K562 (cell line): Measurements from ENCODE around the gene ZNRF1. TPM values are rescaled to one million over a fixed set of nuclear protein-coding genes. Genes with fewer than 3 reads are reported as not detected.

ENCODE experiments used
- ATAC-seq: fragments of 200-7000 bp; cut with Tn5 transposase; 3 replicates; pipeline ENCODE4 v1.9.1; 2020; ENCODE audit warnings: moderate library complexity
- BruUV-seq: library from RNA; stranded (reverse); fragments of 400-500 nt; replicated peaks from 2 replicates; lab custom pipeline; 2021; lab: Mats Ljungman, UMichigan
- CTCF ChIA-PET: fragments of 300-600 bp; formaldehyde crosslinking; extraction: SDS; loops from one replicate; lab custom pipeline; 2021; ENCODE audit warnings: low intra/inter-chr PET ratio; lab: Yijun Ruan, JAX
- POLR2A ChIA-PET: fragments of 300-600, 350-650 bp; sonication (Branson Sonifier 250); formaldehyde crosslinking; extraction: SDS; loops from one replicate; lab custom pipeline; 2021; ENCODE audit warnings: antibody characterized with exemption, inconsistent platforms; lab: Yijun Ruan, JAX
- DNase-seq, 4 experiments: peaks; one replicate each; pipeline versions ENCODE4 v3.0.0 to v3.0.0-alpha.2; 2011 to 2018; ENCODE audit warnings: low spot score in 3 of 4, mixed read lengths in 3 of 4; ENCODE audit errors: extremely low read depth in 1 of 4
- FAIRE-seq: peaks from 2 replicates; lab custom pipeline; 2011; peaks lifted over from hg19 to GRCh38; lab: Jason Lieb, UNC
- H2AFZ ChIP-seq: 2 replicates; pipeline ENCODE4 v1.6.0; 2011; ENCODE audit warnings: low read depth, low read length, control low read depth, inconsistent platforms
- H3K27ac ChIP-seq: fragments of 200-600 bp; 3 replicates; pipeline ENCODE4 v1.8.0; 2011; ENCODE audit warnings: low read depth, mild to moderate bottlenecking, control low read depth, inconsistent platforms, low read length, moderate library complexity, mixed read lengths; ENCODE audit errors: extremely low read depth
- H3K27me3 ChIP-seq, 2 experiments: fragments of 300-600 bp in 1 of 2; 2 replicates in 1 of 2; 3 replicates in 1 of 2; pipeline versions ENCODE4 v1.6.0 to v1.8.0; 2011; ENCODE audit warnings: inconsistent platforms in 2 of 2, low read length in 2 of 2, mild to moderate bottlenecking in 1 of 2, mixed read lengths in 1 of 2, moderate library complexity in 1 of 2; ENCODE audit not compliant: control insufficient read depth in 2 of 2, insufficient read depth in 2 of 2
- H3K36me3 ChIP-seq: fragments of 300-600 bp; 3 replicates; pipeline ENCODE4 v1.8.0; 2011; ENCODE audit warnings: mild to moderate bottlenecking, low read length, inconsistent platforms; ENCODE audit not compliant: control insufficient read depth, insufficient read depth
- H3K4me1 ChIP-seq, 2 experiments: fragments of 200-600 bp in 1 of 2; replicated peaks in 1 of 2; 2 replicates in 1 of 2; 3 replicates in 1 of 2; pipeline versions ENCODE4 v1.5.1 to v1.8.0; 2011; ENCODE audit warnings: inconsistent platforms in 2 of 2, low read length in 2 of 2, mild to moderate bottlenecking in 1 of 2, mixed read lengths in 1 of 2, moderate library complexity in 1 of 2; ENCODE audit not compliant: control insufficient read depth in 2 of 2, insufficient read depth in 2 of 2
- H3K4me2 ChIP-seq: 2 replicates; pipeline ENCODE4 v1.6.1; 2011; ENCODE audit warnings: low read length, control low read depth, inconsistent platforms, mixed read lengths; ENCODE audit not compliant: insufficient read depth
- H3K4me3 ChIP-seq: fragments of 200-600 bp; sonication (generic), shearing (Covaris generic); 2 replicates; pipeline ENCODE4 v1.5.1; 2016; ENCODE audit warnings: control low read depth, inconsistent platforms
- H3K79me2 ChIP-seq: fragments of 200-600 bp; 3 replicates; pipeline ENCODE4 v1.8.0; 2011; ENCODE audit warnings: low read length, inconsistent platforms; ENCODE audit not compliant: control insufficient read depth, insufficient read depth
- H3K9ac ChIP-seq, 2 experiments: 2 replicates each; pipeline versions ENCODE4 v1.6.0 to v1.6.1; 2011; ENCODE audit warnings: low read depth in 2 of 2, low read length in 2 of 2, control low read depth in 1 of 2, inconsistent platforms in 1 of 2, mild to moderate bottlenecking in 1 of 2, mixed read lengths in 1 of 2; ENCODE audit not compliant: insufficient read depth in 1 of 2
- H3K9me1 ChIP-seq: one replicate; pipeline ENCODE4 v1.6.0; 2011; ENCODE audit warnings: inconsistent platforms, mild to moderate bottlenecking, low read length, moderate library complexity; ENCODE audit not compliant: control insufficient read depth, insufficient read depth
- H3K9me3 ChIP-seq: replicated peaks from 2 replicates; pipeline ENCODE4 v1.5.1; 2011; ENCODE audit warnings: low read depth, low read length, inconsistent platforms; ENCODE audit not compliant: control insufficient read depth, insufficient read depth
- H4K20me1 ChIP-seq: replicated peaks from 2 replicates; pipeline ENCODE4 v1.6.1; 2011; ENCODE audit warnings: low read length, inconsistent platforms, mixed read lengths; ENCODE audit not compliant: control insufficient read depth, insufficient read depth
- ATF1 ChIP-seq, 2 experiments: fragments of 450-650 bp in 1 of 2; IDR thresholded peaks; 2 replicates each; pipeline ENCODE4 v1.6.1; 2016; ENCODE audit warnings: missing compliant biosample characterization in 1 of 2, missing genetic modification characterization in 1 of 2
- CBX3 ChIP-seq, 2 experiments: IDR thresholded peaks; 1 replicate in 1 of 2; 2 replicates in 1 of 2; pipeline ENCODE4 v1.6.1; 2012; ENCODE audit warnings: inconsistent platforms in 2 of 2, low read length in 2 of 2, borderline replicate concordance in 1 of 2, control low read depth in 1 of 2
- DLX4 ChIP-seq: fragments of 250-450 bp; sonication (Bioruptor Pico); IDR thresholded peaks from 2 replicates; pipeline ENCODE4 v1.6.1; 2021; ENCODE audit warnings: mild to moderate bottlenecking
- ETV6 ChIP-seq, 3 experiments: fragments of 150-350 bp in 1 of 3; sonication (generic) in 1 of 3; formaldehyde crosslinking in 1 of 3; IDR thresholded peaks; 2 replicates each; pipeline versions ENCODE4 v1.6.1 to v1.8.0; 2014 to 2022; ENCODE audit warnings: borderline replicate concordance in 2 of 3, low read depth in 2 of 3, antibody characterized with exemption in 1 of 3, low read length in 1 of 3, mild to moderate bottlenecking in 1 of 3, missing genetic modification reagents in 1 of 3
- FOXM1 ChIP-seq, 2 experiments: fragments of 450-650 bp in 1 of 2; sonication (generic) in 1 of 2; formaldehyde crosslinking in 1 of 2; IDR thresholded peaks; 2 replicates each; pipeline versions ENCODE4 v1.6.1 to v1.9.0; 2017 to 2022; ENCODE audit warnings: low read depth in 2 of 2, mild to moderate bottlenecking in 2 of 2, missing genetic modification reagents in 1 of 2, moderate library complexity in 1 of 2
- GABPA ChIP-seq: fragments of 200-800 bp; sonication (Bioruptor generic); conservative IDR thresholded peaks from 2 replicates; pipeline ENCODE4 v1.6.1; 2016; ENCODE audit warnings: low read depth, missing genetic modification characterization, missing compliant biosample characterization
- GATAD2A ChIP-seq: fragments of 450-650 bp; IDR thresholded peaks from 2 replicates; pipeline ENCODE4 v1.6.1; 2017
- GATAD2B ChIP-seq: fragments of 450-650 bp; IDR thresholded peaks from 2 replicates; pipeline ENCODE4 v1.6.1; 2017; ENCODE audit warnings: mild to moderate bottlenecking, borderline replicate concordance
- GTF2F1 ChIP-seq: IDR thresholded peaks from 2 replicates; pipeline ENCODE4 v1.6.1; 2011; ENCODE audit warnings: low read depth, low read length, improper control_type of control experiment
- HNRNPL ChIP-seq: fragments of 200-400 bp; formaldehyde crosslinking; IDR thresholded peaks from 2 replicates; pipeline ENCODE4 v1.6.1; 2017; ENCODE audit warnings: low read depth, mild to moderate bottlenecking, low read length
- POLR2AphosphoS2 ChIP-seq: IDR thresholded peaks from 2 replicates; pipeline ENCODE4 v1.6.1; 2012; ENCODE audit warnings: low read length, improper control_type of control experiment
- POLR2B ChIP-seq: fragments of 450-650 bp; IDR thresholded peaks from 2 replicates; pipeline ENCODE4 v1.6.1; 2018; ENCODE audit warnings: low read depth; ENCODE audit not compliant: partially characterized antibody
- PREB ChIP-seq: sonication (generic); formaldehyde crosslinking; IDR thresholded peaks from 2 replicates; pipeline ENCODE4 v1.8.1; 2023; ENCODE audit warnings: mild to moderate bottlenecking, missing genetic modification reagents
- RNF219 ChIP-seq: fragments of 250-450 bp; sonication (Bioruptor Pico); IDR thresholded peaks from 2 replicates; pipeline ENCODE4 v1.5.0; 2022; ENCODE audit warnings: mild to moderate bottlenecking
- SP1 ChIP-seq: sonication (generic); formaldehyde crosslinking; IDR thresholded peaks from 2 replicates; pipeline ENCODE4 v1.8.1; 2022; ENCODE audit warnings: mild to moderate bottlenecking, missing genetic modification reagents
- ZNF212 ChIP-seq: fragments of 450-650 bp; formaldehyde crosslinking; IDR thresholded peaks from 2 replicates; pipeline ENCODE4 v1.4.0; 2020; ENCODE audit warnings: mild to moderate bottlenecking
- WGBS: fragments of 100-300 bp; shearing (Covaris generic); methylation state at CpG from one replicate; pipeline ENCODE4 v1.1.6; 2016; ENCODE audit warnings: low coverage, mixed read lengths; ENCODE audit not compliant: insufficient coverage; ENCODE audit errors: missing lambda C conversion rate; 5-methylcytosine and 5-hydroxymethylcytosine counted together
- in situ Hi-C: fragments of 300-500 bp; cut with MboI; formaldehyde crosslinking; loops from 4 replicates; pipeline ENCODE4 v1.15.0; 2018; ENCODE audit warnings: inconsistent platforms, mixed read lengths
- intact Hi-C: fragments of 100-400 bp; cut with micrococcal nuclease; formaldehyde crosslinking; loops from 2 replicates; pipeline ENCODE4 v1.14.2; 2022
- polyA plus RNA-seq, 8 experiments: library from polyadenylated mRNA; depleted of rRNA in 4 of 8; stranded (reverse) in 5 of 8; unstranded in 3 of 8; fragments of >200 nt; fragmentation: Nextera tagmentation in 2 of 8; fragmentation: Illumina TruSeq in 1 of 8; extraction: Ambion mirVana in 2 of 8; extraction: Trizol in 1 of 8; gene quantifications; 2 replicates each; pipeline versions ENCODE4 v1.2.1 to v1.2.3, GENCODE V29; 2011 to 2014; ENCODE audit warnings: inconsistent platforms in 1 of 8, missing spikeins in 1 of 8
- total RNA-seq, 7 experiments: library from RNA; depleted of rRNA in 6 of 7; stranded (reverse); fragments of >200 nt in 6 of 7; fragmentation: Illumina TruSeq in 2 of 7; extraction: Trizol in 2 of 7; gene quantifications; 2 replicates each; pipeline versions ENCODE4 v1.2.1 to v1.2.3, GENCODE V29; 2011 to 2021; ENCODE audit warnings: low replicate concordance in 1 of 7

Gene ZNRF1
- total and polyA plus RNA-seq, 9 of the 15 experiments (the other 6 are each of a cell fraction or from before 2014, with no cell fraction given) = 9.5 to 37.7 (median 20.0) TPM

- Histone ChIP-seq H3K4me1 (peaks cover 0 to 14% of the 10 kb centered on the region in 2 experiments; a peak in 3 of 5 replicates), H2AFZ (peak within 1 kb of the TSS; percentile 100), H4K20me1 (no peaks in the 10 kb centered on the region), H3K9ac (peak within 1 kb of the TSS; percentile 89 to 95), H3K79me2 (peaks cover 39% of the 10 kb centered on the region), H3K27me3 (no peaks in the 10 kb centered on the region), H3K4me2 (peak within 1 kb of the TSS; percentile 99), H3K4me3 (peak within 1 kb of the TSS; percentile 97), H3K9me1 (no peaks in the 10 kb centered on the region), H3K9me3 (peaks cover 12% of the 10 kb centered on the region), H3K36me3 (peaks cover 14% of the 10 kb centered on the region; the same call in 1 of the 3 replicates), H3K27ac (peak within 1 kb of the TSS; percentile 97)
- ChIA-PET POLR2A (no interaction called here), CTCF (interaction anchor here (0.6 kb wide), 1 partner anchor 24 kb away, joined by 5 read pairs; no protein-coding TSS in a partner anchor)
- intact Hi-C loops (loop anchor here (5.0 kb wide), 1 partner anchor 34 kb away; no protein-coding TSS in a partner anchor), in situ Hi-C loops (loop anchor here (25.0 kb wide), 1 partner anchor 436 kb away; the partner anchor contains the start of gene MLKL)
- DNase-seq (peak; percentile 94 to 97 (median 95)), FAIRE-seq (peak; percentile 93), ATAC-seq (peak; percentile 94)
- 0% methylated on average over 52 of the region's 93 CpGs for WGBS
- BruUV-seq = no TSS peak
- TF ChIP-seq CBX3 (IDR thresholded peaks at IDR 0.05; ENCODE audit: borderline replicate concordance in 1 of 2, low read length in 2 of 2) = peak in 1 of 2 experiments; percentile 57; a peak in 1 of 3 replicates
- TF ChIP-seq PREB (CRISPR knock-in tag) = no peak
- TF ChIP-seq ETV6 (IDR thresholded peaks at IDR 0.05; ENCODE audit: borderline replicate concordance in 1 of 2, low read depth in 2 of 2, low read length in 1 of 2) = no peak
- no peak for TF ChIP-seq ETV6 (CRISPR knock-in tag; IDR thresholded peaks at IDR 0.05; ENCODE audit: borderline replicate concordance)
- no peak for TF ChIP-seq ZNF212 (CRISPR knock-in tag)
- peak; percentile 32; the same call in 1 of the 2 replicates for TF ChIP-seq GATAD2B
- peak; percentile 76 for TF ChIP-seq POLR2B
- TF ChIP-seq DLX4 (CRISPR knock-in tag) = no peak
- TF ChIP-seq POLR2AphosphoS2 = no peak
- TF ChIP-seq GABPA (tag) = peak; percentile 10; the same call in 1 of the 2 replicates
- TF ChIP-seq FOXM1 (IDR thresholded peaks at IDR 0.05; ENCODE audit: low read depth) = peak; percentile 79
- TF ChIP-seq FOXM1 (CRISPR knock-in tag; IDR thresholded peaks at IDR 0.05; ENCODE audit: low read depth) = no peak
- TF ChIP-seq ATF1 (CRISPR knock-in tag; IDR thresholded peaks at IDR 0.05) = no peak
- TF ChIP-seq ATF1 (tag; IDR thresholded peaks at IDR 0.05) = peak; percentile 75
- peak; percentile 84 for TF ChIP-seq SP1
- TF ChIP-seq GTF2F1 = no peak
- peak; percentile 86; the same call in 1 of the 2 replicates for TF ChIP-seq GATAD2A
- peak; percentile 85 for TF ChIP-seq HNRNPL
- TF ChIP-seq RNF219 = no peak
These were observed 149.7 kb downstream of the ZNRF1 start, which contains the start of gene ZFP1 for GRCh38 chr16:75148311-75149195. Gene ZFP1, plus strand, starts transcription at chr16:75148524. Its CDS starts 4,428 bp downstream, at chr16:75152952.
